Right atrium auricular region (tissue), 2 donors: ENCODE data around the gene RHBDL2. TPM values are rescaled to one million over a fixed set of nuclear protein-coding genes. Genes with fewer than 3 reads are reported as not detected.

ENCODE experiments used
- DNase-seq: peaks from one replicate; pipeline ENCODE4 v3.0.0-alpha.2; 2019; ENCODE audit warnings: low spot score
- H3K27ac ChIP-seq, 2 donors: fragments of 200-600 bp; sonication (generic); 1 replicate in 1 of 2; 2 replicates in 1 of 2; pipeline ENCODE4 v1.5.1; 2016 to 2019
- H3K27me3 ChIP-seq, 2 donors: fragments of 200-600 bp; sonication (generic); one replicate each; pipeline versions ENCODE4 v1.5.1 to v1.6.0; 2017 to 2019
- H3K36me3 ChIP-seq: fragments of 200-600 bp; sonication (generic); one replicate; pipeline ENCODE4 v1.5.1; 2016
- H3K4me1 ChIP-seq, 2 donors: fragments of 200-600 bp; sonication (generic); one replicate each; pipeline versions ENCODE4 v1.5.1 to v1.6.0; 2017 to 2019
- H3K4me3 ChIP-seq, 2 donors: fragments of 200-600 bp; sonication (generic); 1 replicate in 1 of 2; 2 replicates in 1 of 2; pipeline ENCODE4 v1.5.1; 2017 to 2019; ENCODE audit warnings: mild to moderate bottlenecking in 1 of 2, moderate library complexity in 1 of 2
- H3K9me3 ChIP-seq, 2 donors: fragments of 200-600 bp; sonication (generic); one replicate each; pipeline ENCODE4 v1.5.1; 2019
- CTCF ChIP-seq, 2 donors: fragments of 200-600 bp; sonication (generic); IDR thresholded peaks; one replicate each; pipeline ENCODE4 v1.5.1; 2019; ENCODE audit warnings: antibody characterized with exemption in 2 of 2
- total RNA-seq, 2 donors: library from RNA; depleted of rRNA; stranded (reverse); fragments of >200 nt; gene quantifications; one replicate each; pipeline ENCODE4 v1.1.0, GENCODE V29; 2016

RHBDL2 gene
- total RNA-seq, 2 donors from 2014 or later, result 0.31 TPM; not detected in 1

GRCh38 chr1:38953433-38953860 is 11.8 kb upstream of the RHBDL2 start:
- Histone ChIP-seq H3K27ac (no peak overlapping the region), H3K9me3 (no peaks in the 10 kb centered on the region), H3K36me3 (no peaks in the 10 kb centered on the region), H3K4me1 (no peaks in the 10 kb centered on the region), H3K27me3 (no peaks in the 10 kb centered on the region), H3K4me3 (no peak overlapping the region)
- no peak for DNase-seq
- TF ChIP-seq CTCF (IDR thresholded peaks at IDR 0.05), result no peak

DNA sequence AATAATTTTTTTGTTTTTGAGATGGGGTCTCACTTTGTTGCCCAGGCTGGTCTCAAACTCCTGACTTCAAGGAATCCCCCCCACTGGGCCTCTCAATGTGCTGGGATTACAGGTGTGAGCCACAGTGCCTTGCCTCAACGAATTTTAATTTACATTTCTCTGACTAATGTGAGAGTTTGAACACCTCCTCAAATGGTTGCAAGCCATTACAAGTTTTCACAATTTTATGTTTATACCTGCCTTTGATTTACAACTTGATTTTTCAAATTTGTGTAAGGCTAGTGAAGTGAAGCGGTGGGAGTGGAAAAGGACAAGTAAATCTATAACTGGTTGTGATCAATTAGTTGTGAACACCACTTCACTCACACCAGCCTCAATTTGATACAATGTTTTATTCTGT is 8.9 kb upstream of the RHBDL2 start:
- Histone ChIP-seq H3K36me3 (no peaks in the 10 kb centered on the region), H3K4me3 (no peak overlapping the region), H3K4me1 (no peaks in the 10 kb centered on the region), H3K9me3 (no peaks in the 10 kb centered on the region), H3K27ac (no peak overlapping the region), H3K27me3 (no peaks in the 10 kb centered on the region)
- no peak for TF ChIP-seq CTCF (IDR thresholded peaks at IDR 0.05)
- no peak for DNase-seq

DNA sequence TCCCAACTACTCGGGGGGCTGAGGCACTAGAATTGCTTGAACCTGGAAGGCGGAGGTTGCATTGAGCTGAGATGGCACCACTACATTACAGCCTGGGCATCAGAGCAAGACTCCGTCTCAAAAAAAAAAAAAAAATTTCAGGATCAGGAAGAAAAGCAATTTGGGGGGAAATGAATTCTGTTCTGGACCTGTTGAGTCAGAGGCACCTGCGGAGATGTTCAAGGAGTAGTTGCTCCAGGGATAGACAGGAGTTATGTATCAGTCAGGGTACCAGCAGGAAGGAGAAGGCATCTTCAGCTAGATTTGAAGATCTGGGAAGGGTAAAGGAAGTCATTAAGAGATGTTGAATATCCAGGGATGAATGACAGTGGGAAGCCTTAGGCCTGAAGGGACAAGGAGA is 2.9 kb upstream of the RHBDL2 start:
- Histone ChIP-seq H3K9me3 (no peaks in the 10 kb centered on the region), H3K36me3 (no peaks in the 10 kb centered on the region), H3K4me3 (no peak overlapping the region), H3K27me3 (no peaks in the 10 kb centered on the region), H3K27ac (no peak overlapping the region), H3K4me1 (peaks cover 0 to 13% of the 10 kb centered on the region in 2 donors)
- DNase-seq, result no peak
- no peak for TF ChIP-seq CTCF (IDR thresholded peaks at IDR 0.05)

DNA sequence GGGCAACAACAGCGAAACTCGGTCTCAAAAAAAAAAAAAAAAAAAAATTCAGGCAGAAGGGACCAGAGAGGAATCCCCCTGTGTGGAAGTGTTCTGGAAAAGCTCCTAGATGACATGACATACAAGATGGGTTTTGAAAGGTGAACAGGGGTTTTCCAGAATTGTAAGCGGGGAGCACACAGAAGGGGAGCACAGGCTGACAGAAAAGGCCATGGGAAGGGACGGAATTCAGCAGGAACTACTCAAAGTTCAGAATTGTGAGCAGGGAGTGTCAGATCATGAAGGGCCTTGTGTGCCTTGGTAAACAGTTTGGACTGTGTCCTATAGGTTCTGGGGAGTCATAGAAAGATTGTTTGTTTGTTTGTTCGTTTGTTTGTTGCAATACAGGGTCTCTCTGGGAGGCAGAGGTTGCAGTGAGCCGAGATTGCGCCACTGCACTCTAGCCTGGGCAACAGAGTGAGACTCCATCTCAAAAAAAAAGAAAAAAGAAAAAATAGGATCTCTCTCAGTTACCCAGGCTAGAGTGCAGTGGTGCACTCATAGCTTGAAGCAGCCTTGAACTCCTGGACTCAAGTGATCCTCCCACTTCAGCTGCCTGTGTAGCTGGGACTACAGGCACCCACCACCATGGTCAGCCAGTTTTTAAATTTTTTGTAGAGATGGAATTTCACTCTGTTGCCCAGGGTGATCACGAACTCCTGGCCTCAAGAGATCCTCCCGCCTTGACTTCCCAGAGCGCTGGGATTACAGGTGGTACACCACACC is 1.2 kb upstream of the RHBDL2 start:
- Histone ChIP-seq H3K9me3 (no peaks in the 10 kb centered on the region), H3K27me3 (no peaks in the 10 kb centered on the region), H3K27ac (no peak overlapping the region), H3K36me3 (no peaks in the 10 kb centered on the region), H3K4me1 (peaks cover 0 to 13% of the 10 kb centered on the region in 2 donors), H3K4me3 (no peak overlapping the region)
- TF ChIP-seq CTCF (IDR thresholded peaks at IDR 0.05), result no peak
- DNase-seq, result no peak

DNA sequence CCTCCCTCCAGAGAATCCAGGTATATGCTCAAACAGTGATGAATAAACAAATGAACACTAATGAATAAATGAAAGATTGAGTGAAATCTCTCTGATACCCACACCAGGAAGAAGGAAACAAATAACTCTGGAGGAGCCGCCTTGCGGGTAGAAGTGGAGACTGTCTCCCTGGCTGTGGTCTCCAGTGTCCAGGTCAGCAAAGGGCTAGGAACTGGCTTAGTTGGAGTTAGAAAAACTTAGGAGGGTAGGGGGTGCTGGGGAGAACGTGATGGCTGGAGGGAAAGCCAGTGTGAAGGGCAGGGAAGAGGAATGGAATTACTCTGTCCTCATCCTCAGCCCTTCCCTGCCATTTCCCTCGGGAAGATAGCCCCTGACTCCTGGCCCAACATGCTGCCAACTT is 537 bp downstream of the RHBDL2 start:
- Histone ChIP-seq H3K9me3 (no peaks in the 10 kb centered on the region), H3K36me3 (no peaks in the 10 kb centered on the region), H3K4me1 (peaks cover 0 to 13% of the 10 kb centered on the region in 2 donors), H3K4me3 (peak overlapping the region; percentile 17 to 46), H3K27ac (no peak overlapping the region), H3K27me3 (no peaks in the 10 kb centered on the region)
- TF ChIP-seq CTCF (IDR thresholded peaks at IDR 0.05), result no peak
- no peak for DNase-seq
